Thyroid gland (tissue), 4 donors: ENCODE data around the gene MOG.

Experiments used
- CTCF ChIP-seq, 6 experiments: fragments of 200-600 bp in 3 of 6; fragments of 450-650 bp in 3 of 6; sonication (generic) in 3 of 6; IDR thresholded peaks; one replicate each; pipeline ENCODE4 v1.5.1; 2016 to 2019; ENCODE audit warnings: antibody characterized with exemption in 6 of 6, mild to moderate bottlenecking in 2 of 6, inconsistent platforms in 1 of 6, moderate library complexity in 1 of 6
- POLR2A ChIP-seq, 2 donors: fragments of 450-650 bp; IDR thresholded peaks; one replicate each; pipeline ENCODE4 v1.6.1; 2017; ENCODE audit warnings: antibody characterized with exemption in 2 of 2, mild to moderate bottlenecking in 2 of 2, moderate library complexity in 1 of 2

GRCh38 chr6:29710281-29710941 is 53.5 kb downstream of the MOG start:
- TF ChIP-seq CTCF (IDR thresholded peaks at IDR 0.05), result no peak
- no peak for TF ChIP-seq POLR2A (IDR thresholded peaks at IDR 0.05)
